NCI-H2196 (cell line): ENCODE results near the gene SLIT3.
"Not testable (repeated sequence)": the region's sequence is repeated elsewhere in the genome, so short reads cannot be mapped to it uniquely, and the experiment has no call there.

ENCODE experiments used
- DNase-seq: peaks from one replicate; lab custom pipeline; 2025; ENCODE audit not compliant: unreplicated experiment; lab: John Stamatoyannopoulos, UW

SLIT3 gene

DNA sequence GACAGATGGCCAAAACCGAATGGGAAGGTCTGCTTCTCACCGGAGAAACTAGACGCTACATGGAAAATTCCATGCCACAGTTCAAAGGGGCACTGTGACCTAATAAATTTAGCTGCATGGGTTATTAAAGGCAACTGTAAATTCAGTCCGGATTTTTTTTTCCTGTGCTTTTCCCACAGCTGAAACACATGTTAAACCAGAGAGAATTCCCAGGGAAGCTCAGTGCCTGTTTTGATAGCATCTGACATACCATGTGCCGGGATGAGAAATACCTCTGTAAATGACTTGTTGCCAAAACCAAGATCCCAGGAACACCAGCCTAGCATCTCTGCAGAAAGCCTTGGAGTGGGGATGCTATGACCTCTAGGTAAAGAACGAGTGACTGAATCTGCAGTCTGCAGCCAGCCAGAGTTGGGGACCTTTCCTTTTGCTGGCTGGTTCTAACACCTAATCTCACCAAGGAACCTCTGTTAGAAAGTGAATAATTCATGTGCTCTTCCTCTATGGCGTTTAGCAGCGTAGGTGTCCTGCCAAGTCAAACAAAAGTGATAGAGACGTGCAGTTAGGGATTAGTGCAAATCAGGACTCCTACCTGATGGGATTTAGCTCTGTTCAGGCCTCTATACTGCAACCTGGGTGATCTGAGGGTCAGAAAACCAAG is 77.9 kb downstream of the SLIT3 start:
- no peak for DNase-seq

DNA sequence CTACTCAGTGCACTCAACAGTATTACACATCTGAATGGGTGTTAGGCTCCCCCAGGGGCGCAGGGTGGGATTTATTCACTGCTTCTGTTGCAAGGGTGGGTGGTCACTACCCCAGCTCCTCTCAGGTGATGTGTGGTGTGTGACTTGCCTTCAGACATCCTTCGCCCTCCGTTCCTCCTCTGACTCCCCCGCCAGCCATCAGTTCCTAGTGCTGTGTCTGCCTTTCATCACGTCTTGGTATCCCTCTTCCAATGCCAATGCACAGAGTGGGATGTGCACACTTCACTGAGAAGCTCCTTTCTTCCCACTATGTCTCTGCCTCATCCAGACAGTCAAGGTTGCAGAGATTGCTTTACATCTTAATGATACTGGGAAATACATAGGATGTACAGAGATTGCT is 79.4 kb downstream of the SLIT3 start:
- DNase-seq: no peak

- no peak for DNase-seq
These were observed 81.0 kb downstream of the SLIT3 start for GRCh38 chr5:169219961-169220360.

GRCh38 chr5:169219351-169219750 is 81.6 kb downstream of the SLIT3 start:
- DNase-seq: no peak

- no peak for DNase-seq
These were observed 82.1 kb downstream of the SLIT3 start for GRCh38 chr5:169218861-169219260.

GRCh38 chr5:169218176-169218575 is 82.8 kb downstream of the SLIT3 start:
- DNase-seq: no peak

DNA sequence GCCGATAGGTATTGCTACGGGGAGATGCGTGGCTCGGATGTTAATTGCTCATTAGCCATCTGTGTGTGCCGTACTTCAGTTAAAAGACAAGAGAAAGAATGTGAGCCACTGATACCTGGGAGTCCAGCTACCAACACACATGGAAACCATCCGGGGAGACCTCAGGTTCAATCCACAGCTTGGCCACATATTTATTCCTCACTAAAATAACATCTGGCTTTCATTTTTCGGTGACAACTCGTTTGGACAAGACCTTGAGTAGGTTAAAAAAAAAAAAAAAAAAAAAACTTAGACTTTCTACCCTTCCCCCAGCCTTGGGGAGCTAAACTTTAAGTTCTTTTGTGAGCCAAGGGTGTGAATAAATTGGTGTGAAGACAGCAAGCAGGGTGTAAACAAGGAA is 84.1 kb downstream of the SLIT3 start:
- no peak for DNase-seq

GRCh38 chr5:169213479-169213878 is 87.5 kb downstream of the SLIT3 start:
- no peak for DNase-seq

GRCh38 chr5:169211761-169212160 is 89.2 kb downstream of the SLIT3 start:
- not testable (repeated sequence) for DNase-seq

GRCh38 chr5:169204788-169205400 is 96.0 kb downstream of the SLIT3 start:
- no peak for DNase-seq

GRCh38 chr5:169202969-169203368 is 98.0 kb downstream of the SLIT3 start:
- no peak for DNase-seq

- no peak for DNase-seq
These were observed 99.3 kb downstream of the SLIT3 start for GRCh38 chr5:169201597-169201996.

DNA sequence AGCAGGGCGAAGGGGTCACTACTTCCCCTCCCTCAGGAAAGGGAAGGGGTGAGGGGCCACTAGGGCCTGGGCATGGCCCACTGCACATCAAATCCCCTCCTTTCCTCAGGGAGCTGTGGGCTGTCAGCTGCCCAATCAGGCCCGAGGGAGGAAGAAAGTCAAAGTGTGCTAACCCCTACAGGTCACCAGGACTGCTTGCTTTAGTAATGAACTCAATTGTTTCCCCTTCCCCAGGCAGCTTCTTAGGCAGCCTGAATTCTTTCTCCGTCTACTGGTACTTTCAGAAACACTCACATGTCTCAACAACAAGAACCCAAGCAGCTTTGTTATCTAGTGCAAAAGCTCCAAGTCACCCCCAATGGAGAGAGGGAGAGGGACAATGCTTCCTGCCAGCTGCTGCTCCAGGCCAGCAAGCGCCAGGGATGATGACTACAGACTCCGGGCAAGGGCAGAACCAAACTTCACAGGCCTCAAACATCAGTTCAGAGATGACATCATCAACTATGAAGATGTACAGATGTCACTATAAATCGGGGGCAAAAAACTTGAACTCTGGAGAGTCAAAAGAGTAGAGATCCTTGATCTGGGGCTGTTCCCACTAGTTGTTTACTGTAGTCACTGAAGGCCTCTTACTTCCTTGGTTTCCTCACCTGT is 100.7 kb downstream of the SLIT3 start:
- no peak for DNase-seq

- no peak for DNase-seq
These were observed 103.6 kb downstream of the SLIT3 start for GRCh38 chr5:169197343-169197742.

DNA sequence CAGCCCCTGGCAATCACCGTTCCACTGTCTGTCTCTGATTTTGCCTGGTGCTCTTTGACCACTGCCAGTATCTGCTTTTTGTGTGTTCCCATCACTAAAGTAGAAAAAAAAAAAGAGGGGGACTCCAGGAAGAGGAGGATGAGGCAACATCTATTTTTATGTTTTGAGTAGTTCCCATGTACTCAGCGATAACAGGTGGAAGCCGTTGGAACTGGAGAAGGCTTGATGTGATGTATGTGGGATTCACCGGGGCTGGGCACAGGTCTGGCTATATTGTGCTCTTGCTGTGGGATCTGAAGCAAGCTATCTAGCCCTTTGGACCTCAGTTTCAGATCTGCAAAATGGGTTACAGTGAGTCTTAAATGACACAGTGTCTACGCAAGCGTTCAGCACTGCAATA is 104.9 kb downstream of the SLIT3 start:
- DNase-seq: no peak

GRCh38 chr5:169195601-169196000 is 105.3 kb downstream of the SLIT3 start:
- no peak for DNase-seq

- no peak for DNase-seq
These were observed 108.4 kb downstream of the SLIT3 start for GRCh38 chr5:169192536-169192935.

GRCh38 chr5:169190849-169191248 is 110.1 kb downstream of the SLIT3 start:
- DNase-seq: no peak

- DNase-seq: no peak
These were observed 115.3 kb downstream of the SLIT3 start for GRCh38 chr5:169185626-169186025.

DNA sequence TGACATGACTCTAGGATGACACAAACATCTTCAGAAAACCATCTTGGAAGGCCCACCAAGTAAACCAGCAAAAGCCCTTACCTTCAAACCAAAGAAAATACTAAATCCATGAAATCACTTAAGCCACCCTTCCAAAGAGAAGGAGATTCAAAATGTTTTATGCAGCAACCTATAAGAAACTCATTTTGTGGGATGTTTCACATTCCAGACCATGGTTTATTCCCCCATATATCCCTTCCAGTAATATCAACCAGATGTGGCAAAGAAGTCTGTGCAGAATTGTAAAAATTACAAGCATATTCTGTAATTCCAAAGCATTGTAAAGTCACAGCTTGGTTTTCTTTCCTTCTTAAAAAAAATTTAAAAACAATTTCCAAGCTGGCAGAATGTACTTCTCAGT is 117.4 kb downstream of the SLIT3 start:
- no peak for DNase-seq

DNA sequence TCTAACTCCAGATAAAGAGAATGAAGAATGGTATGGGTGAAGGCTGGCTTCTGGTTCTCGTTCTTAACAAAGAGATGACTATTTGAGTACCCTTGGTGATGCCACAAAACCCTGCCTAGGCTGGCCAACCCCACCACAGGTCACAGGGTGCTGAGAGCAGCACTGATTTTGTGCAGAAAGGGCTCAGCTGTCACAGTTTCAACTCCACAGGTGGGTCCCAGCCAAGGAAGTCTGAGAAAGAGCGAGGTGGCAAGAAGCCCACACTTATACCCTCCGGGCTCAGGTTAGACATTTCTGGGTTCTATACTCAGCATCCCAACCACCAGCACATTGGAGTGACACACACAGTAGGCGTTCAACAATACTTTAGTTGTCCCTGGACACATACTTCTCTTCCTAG is 118.1 kb downstream of the SLIT3 start:
- DNase-seq: no peak

- DNase-seq: no peak
These were observed 119.1 kb downstream of the SLIT3 start for GRCh38 chr5:169181814-169182213.

GRCh38 chr5:169178754-169179153 is 122.2 kb downstream of the SLIT3 start:
- DNase-seq: no peak
